GM18499 (cell line): ENCODE data around the gene XPR1.

Source experiments
- ATAC-seq: cut with Tn5 transposase; IDR thresholded peaks from one replicate; pipeline ENCODE4 v1.9.1; 2021; ENCODE audit warnings: moderate number of reproducible peaks; ENCODE audit not compliant: insufficient read depth, unreplicated experiment

XPR1 gene

DNA sequence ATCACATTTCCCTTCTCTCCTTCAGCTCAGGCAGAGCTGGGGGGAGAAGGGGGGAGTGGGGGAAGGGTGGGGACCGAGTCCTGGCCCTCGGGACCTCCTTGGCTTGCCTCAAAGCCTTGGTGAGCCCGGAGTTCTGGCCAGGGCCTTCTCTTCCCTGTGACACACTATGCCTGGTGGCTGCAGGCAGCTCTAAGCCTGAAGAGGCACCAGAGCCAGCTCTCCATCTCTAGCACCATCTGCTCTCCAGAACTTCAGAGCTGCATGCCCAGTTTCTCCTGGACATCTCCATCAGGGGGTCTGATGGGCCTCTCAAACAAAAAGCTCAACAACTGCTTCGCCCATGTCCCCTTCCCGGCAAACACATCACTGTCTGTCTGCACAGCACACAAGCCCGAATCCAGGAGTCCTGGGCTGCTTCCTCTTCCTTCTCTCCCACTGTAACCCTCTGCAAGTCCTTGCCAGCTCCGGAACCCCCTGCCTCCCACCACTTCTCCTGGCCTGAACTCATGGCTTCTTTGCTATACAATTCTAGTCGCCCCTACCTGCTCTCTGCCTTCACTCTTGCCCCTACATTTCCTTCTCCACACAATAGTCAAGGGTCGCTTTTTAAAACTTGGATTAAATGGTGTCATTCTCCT, 307.4 kb downstream of the XPR1 start:
- ATAC-seq, result no peak

DNA sequence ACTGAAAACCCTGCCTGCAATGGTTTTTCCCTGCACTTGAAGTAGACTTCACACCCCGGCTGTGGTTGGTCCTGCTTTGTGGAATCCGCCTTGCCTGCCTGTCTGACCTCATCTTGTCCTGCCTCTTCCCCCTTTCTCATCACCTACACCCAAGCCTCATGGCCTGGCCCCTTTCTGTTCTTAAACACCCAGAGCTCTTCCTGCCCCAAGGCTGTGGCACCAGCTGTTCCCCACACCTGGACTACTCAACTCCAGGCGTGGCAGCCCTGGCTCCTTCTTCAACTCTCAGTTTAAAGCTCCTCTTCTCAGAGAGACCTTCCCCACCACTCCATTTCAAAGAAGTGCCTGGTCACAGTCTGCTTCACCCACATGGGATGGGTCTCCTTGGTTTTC, 307.9 kb downstream of the XPR1 start:
- ATAC-seq, result no peak
